Skeletal muscle satellite cell (primary cell): ENCODE results near the gene FAM20C.
"Not testable (repeated sequence)": the region's sequence is repeated elsewhere in the genome, so short reads cannot be mapped to it uniquely, and the experiment has no call there.

Experiments
- H3K27me3 ChIP-seq: 2 replicates; pipeline ENCODE4 v1.7.0; 2013; ENCODE audit warnings: low read length; ENCODE audit not compliant: control insufficient read depth, insufficient read depth
- H3K36me3 ChIP-seq: 2 replicates; pipeline ENCODE4 v1.7.0; 2013; ENCODE audit warnings: mild to moderate bottlenecking, control low read depth, low read length; ENCODE audit not compliant: insufficient read depth
- H3K4me1 ChIP-seq: 2 replicates; pipeline ENCODE4 v1.7.0; 2013; ENCODE audit warnings: low read length; ENCODE audit not compliant: control insufficient read depth, insufficient read depth
- H3K4me2 ChIP-seq: 2 replicates; pipeline ENCODE4 v1.7.0; 2013; ENCODE audit warnings: mild to moderate bottlenecking, low read length
- H3K4me3 ChIP-seq: 2 replicates; pipeline ENCODE4 v1.7.0; 2013; ENCODE audit warnings: low read length
- H3K9ac ChIP-seq: 2 replicates; pipeline ENCODE4 v1.7.0; 2013; ENCODE audit warnings: mild to moderate bottlenecking, low read depth, low read length, moderate library complexity
- H3K9me3 ChIP-seq: replicated peaks from 2 replicates; pipeline ENCODE4 v1.7.0; 2013; ENCODE audit warnings: mild to moderate bottlenecking, control low read depth, low read length

The FAM20C gene

GRCh38 chr7:236967-237366 is 44.6 kb downstream of the FAM20C start:
- peaks cover 36% of the 10 kb centered on the region for H3K4me1 ChIP-seq
- H3K4me2 ChIP-seq = no peak overlapping the region
- H3K36me3 ChIP-seq = peaks cover 10% of the 10 kb centered on the region
- no peak overlapping the region for H3K9ac ChIP-seq
- H3K27me3 ChIP-seq = no peaks in the 10 kb centered on the region
- no peaks in the 10 kb centered on the region for H3K9me3 ChIP-seq
- H3K4me3 ChIP-seq = no peak overlapping the region

- no peaks in the 10 kb centered on the region for H3K9me3 ChIP-seq
- H3K36me3 ChIP-seq = peaks cover 10% of the 10 kb centered on the region
- no peak overlapping the region for H3K9ac ChIP-seq
- no peaks in the 10 kb centered on the region for H3K27me3 ChIP-seq
- peaks cover 32% of the 10 kb centered on the region for H3K4me1 ChIP-seq
- no peak overlapping the region for H3K4me2 ChIP-seq
- no peak overlapping the region for H3K4me3 ChIP-seq
Observed at GRCh38 chr7:237385-237784, 45.0 kb downstream of the FAM20C start.

GRCh38 chr7:240146-240676 is 47.8 kb downstream of the FAM20C start:
- H3K27me3 ChIP-seq = no peaks in the 10 kb centered on the region
- H3K9me3 ChIP-seq = no peaks in the 10 kb centered on the region
- H3K9ac ChIP-seq = no peak overlapping the region
- peaks cover 4% of the 10 kb centered on the region for H3K4me1 ChIP-seq
- peaks cover 6% of the 10 kb centered on the region for H3K36me3 ChIP-seq
- H3K4me2 ChIP-seq = no peak overlapping the region
- no peak overlapping the region for H3K4me3 ChIP-seq

GRCh38 chr7:240887-241421 is 48.6 kb downstream of the FAM20C start:
- H3K4me3 ChIP-seq = no peak overlapping the region
- no peak overlapping the region for H3K9ac ChIP-seq
- H3K9me3 ChIP-seq = no peaks in the 10 kb centered on the region
- H3K4me1 ChIP-seq = no peaks in the 10 kb centered on the region
- no peaks in the 10 kb centered on the region for H3K27me3 ChIP-seq
- H3K4me2 ChIP-seq = no peak overlapping the region
- peaks cover 6% of the 10 kb centered on the region for H3K36me3 ChIP-seq

GRCh38 chr7:241513-241912 is 49.1 kb downstream of the FAM20C start:
- Histone ChIP-seq H3K27me3 (no peaks in the 10 kb centered on the region), H3K4me2 (no peak overlapping the region), H3K9me3 (no peaks in the 10 kb centered on the region), H3K36me3 (peaks cover 8% of the 10 kb centered on the region), H3K9ac (no peak overlapping the region), H3K4me1 (no peaks in the 10 kb centered on the region), H3K4me3 (no peak overlapping the region)

- H3K4me3 ChIP-seq, H3K4me1 ChIP-seq, H3K4me2 ChIP-seq, H3K36me3 ChIP-seq, H3K9me3 ChIP-seq, H3K9ac ChIP-seq, H3K27me3 ChIP-seq: not testable (repeated sequence)
Observed at GRCh38 chr7:242826-243579, 50.6 kb downstream of the FAM20C start.

- H3K27me3 ChIP-seq, H3K9me3 ChIP-seq, H3K36me3 ChIP-seq, H3K4me3 ChIP-seq, H3K4me2 ChIP-seq, H3K4me1 ChIP-seq, H3K9ac ChIP-seq: not testable (repeated sequence)
Observed at GRCh38 chr7:243580-243978, 51.2 kb downstream of the FAM20C start.

GRCh38 chr7:244974-245373 is 52.6 kb downstream of the FAM20C start:
- H3K4me3 ChIP-seq = no peak overlapping the region
- no peaks in the 10 kb centered on the region for H3K9me3 ChIP-seq
- no peaks in the 10 kb centered on the region for H3K27me3 ChIP-seq
- H3K36me3 ChIP-seq = peaks cover 14% of the 10 kb centered on the region
- H3K9ac ChIP-seq = no peak overlapping the region
- no peaks in the 10 kb centered on the region for H3K4me1 ChIP-seq
- no peak overlapping the region for H3K4me2 ChIP-seq

GRCh38 chr7:245574-246295 is 53.4 kb downstream of the FAM20C start:
- H3K36me3 ChIP-seq = peaks cover 14% of the 10 kb centered on the region
- H3K9me3 ChIP-seq = no peaks in the 10 kb centered on the region
- no peaks in the 10 kb centered on the region for H3K4me1 ChIP-seq
- H3K4me3 ChIP-seq = no peak overlapping the region
- H3K4me2 ChIP-seq = no peak overlapping the region
- H3K27me3 ChIP-seq = no peaks in the 10 kb centered on the region
- no peak overlapping the region for H3K9ac ChIP-seq

- H3K36me3 ChIP-seq = peaks cover 14% of the 10 kb centered on the region
- no peak overlapping the region for H3K4me3 ChIP-seq
- no peaks in the 10 kb centered on the region for H3K4me1 ChIP-seq
- no peak overlapping the region for H3K4me2 ChIP-seq
- H3K27me3 ChIP-seq = no peaks in the 10 kb centered on the region
- H3K9ac ChIP-seq = no peak overlapping the region
- H3K9me3 ChIP-seq = no peaks in the 10 kb centered on the region
Observed at GRCh38 chr7:246451-246850, 54.1 kb downstream of the FAM20C start.

- Histone ChIP-seq H3K9ac (no peak overlapping the region), H3K4me1 (no peaks in the 10 kb centered on the region)
Observed at GRCh38 chr7:247181-247580, 54.8 kb downstream of the FAM20C start.

More at GRCh38 chr7:247181-247580, 54.8 kb downstream of the FAM20C start:
- H3K4me3 ChIP-seq = no peak overlapping the region
- H3K36me3 ChIP-seq = peaks cover 14% of the 10 kb centered on the region
- no peak overlapping the region for H3K4me2 ChIP-seq
- H3K9me3 ChIP-seq = no peaks in the 10 kb centered on the region
- no peaks in the 10 kb centered on the region for H3K27me3 ChIP-seq
